ENCODE measurements around the gene FZR1.
"Not testable (repeated sequence)": the region's sequence is repeated elsewhere in the genome, so short reads cannot be mapped to it uniquely, and the experiment has no call there.

FZR1 gene

DNA sequence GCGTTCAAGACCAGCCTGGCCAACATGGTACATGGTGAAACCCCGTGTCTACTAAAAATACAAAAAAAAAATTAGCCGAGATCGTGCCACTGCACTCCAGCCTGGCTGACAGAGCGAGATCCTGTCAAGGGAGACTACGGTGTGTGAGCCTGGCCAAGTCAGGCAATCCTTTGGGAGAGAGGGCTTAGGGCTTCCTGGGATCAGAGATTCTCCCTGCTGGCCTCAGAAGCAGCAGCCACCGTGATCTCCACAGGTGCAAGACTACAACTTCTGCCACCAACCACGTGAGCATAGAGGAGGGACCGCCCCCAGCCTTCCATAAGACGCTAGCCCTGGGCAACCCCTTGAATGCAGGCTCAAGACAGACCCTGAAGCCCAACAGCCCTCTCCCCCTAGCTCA, 43.7 kb downstream of the FZR1 start:
- DNase-seq, result no peak

DNA sequence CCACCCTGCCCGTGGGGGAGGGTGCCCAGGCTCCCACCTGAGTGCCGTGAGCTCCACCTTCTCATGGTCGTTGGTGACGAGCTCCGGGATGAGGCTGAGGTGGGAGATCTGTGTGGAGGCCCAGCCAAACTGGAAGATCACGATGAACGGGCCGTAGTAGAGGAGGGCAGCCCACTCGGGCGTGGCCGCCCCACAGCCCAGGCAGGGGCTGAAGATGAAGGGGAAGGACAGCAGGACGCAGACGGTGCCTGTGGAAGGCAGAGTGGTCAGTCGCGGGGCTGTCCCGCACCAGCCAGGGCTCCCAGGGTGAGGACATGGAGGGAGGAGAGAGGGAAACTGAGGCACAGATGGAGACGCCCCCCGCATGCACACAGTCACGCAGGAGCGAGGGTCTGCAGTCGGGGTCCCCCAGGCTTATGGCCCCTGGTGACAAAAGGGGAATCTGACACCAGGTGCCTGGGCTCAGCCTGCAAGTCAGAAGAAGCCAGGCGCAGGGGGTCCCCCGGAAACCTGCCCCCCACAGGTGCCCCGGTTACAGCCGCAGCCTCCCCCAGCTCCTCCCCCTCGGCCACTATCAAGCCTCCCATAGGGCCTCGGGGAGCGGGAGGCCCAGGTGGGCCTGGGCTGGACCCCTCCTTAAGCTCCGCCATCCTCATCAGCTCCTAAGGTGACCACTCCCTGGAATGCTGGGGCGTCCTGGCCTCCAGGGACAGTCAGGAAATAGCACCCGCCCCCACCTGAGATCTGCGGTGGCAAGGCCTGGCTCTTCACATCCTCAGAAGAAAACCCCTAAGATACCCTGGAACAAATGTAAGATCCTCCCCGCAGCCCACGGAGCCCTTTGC, 45.1 kb downstream of the FZR1 start:
- DNase-seq, result no peak

DNA sequence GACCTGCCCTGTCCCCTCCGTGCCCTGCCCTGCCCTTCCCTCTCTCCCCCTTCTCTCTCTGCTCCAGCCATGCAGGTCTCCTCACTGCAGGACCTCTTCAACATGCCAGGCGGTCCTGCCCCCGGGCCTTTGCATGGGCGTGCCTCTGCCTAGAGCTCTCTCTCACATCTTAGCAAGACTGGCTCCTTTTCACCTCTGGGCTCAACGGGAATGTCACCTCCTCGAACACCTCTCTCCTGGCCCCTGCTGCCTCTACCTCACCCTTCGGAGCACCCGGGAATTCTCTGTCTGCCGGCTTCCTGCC, 45.6 kb downstream of the FZR1 start:
- DNase-seq, result no peak

DNA sequence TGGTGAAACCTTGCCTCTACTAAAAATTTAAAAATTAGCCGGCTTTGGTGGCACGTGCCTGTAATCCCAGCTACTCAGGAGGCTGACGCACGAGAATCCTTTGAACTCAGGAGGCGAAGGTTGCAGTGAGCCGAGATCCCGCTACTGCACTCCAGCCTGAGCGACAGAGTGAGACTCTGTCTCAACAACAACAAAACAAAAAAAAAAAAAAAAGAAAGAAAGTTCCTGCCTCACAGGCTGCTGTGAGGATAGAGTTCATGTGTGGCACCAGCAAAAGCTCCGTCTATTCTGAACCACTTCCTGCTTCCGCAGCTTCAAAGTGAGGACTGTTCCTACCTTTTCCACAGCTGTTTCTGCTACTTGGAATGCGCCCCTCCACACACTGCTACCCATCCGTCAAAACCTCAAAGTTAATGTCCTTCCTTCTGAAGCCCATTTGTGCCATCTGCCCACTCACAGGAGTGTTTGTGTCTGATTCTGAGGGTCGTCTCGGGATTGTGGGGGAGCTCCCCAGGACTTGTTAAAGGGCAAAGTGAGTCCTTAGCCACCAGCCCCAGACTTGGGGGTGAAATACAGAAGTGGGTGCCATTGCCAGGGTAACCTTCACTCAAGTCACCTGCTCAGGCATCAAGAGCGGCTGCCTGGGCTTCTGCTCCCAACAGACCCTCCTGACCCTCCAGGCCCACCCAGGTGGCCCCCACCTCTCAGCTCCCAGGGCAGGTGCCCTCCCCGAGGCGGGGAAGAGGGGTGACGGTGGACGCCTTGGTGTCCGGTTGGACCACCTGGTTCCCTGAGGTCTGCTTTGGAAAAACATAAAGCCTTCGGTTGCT, 48.4 kb downstream of the FZR1 start:
- DNase-seq, result peak; percentile 55

DNA sequence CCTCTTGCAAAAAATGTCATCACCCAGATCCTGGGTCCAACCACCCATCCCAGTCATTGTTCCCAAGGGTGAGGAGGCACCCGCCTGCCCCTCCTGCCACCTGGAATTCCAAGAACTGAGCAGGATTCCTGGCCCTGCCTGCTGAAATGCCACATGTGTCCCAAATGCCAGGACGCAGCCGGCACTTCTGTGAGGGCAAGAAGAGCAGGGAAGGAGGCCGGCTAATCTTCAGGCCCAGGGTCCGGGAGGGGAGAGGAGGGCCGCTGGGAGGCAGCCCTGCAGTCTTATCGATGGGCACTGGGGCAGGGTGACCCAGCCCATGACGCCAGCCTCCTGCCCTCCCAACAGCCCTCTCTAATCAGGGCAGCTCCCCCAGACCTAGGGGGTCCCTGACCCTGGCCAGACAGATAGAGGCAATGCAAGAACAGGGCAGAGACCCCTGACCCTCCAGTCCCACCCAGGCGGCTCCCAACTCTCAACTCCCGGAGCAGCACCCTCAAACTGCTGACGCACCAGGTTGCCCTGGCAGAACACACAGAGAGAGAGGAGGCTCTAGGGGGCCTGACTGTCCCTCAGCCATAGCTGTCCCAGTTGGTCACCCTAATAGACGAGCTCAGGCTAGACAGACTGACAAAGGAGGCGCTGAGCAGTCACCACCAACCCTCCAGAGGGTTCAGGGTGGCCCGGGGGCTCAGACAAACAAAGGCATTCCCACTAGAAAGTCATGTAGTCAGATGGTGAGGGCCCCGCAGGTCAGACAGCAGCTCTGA, 49.7 kb downstream of the FZR1 start:
- no peak for DNase-seq

DNA sequence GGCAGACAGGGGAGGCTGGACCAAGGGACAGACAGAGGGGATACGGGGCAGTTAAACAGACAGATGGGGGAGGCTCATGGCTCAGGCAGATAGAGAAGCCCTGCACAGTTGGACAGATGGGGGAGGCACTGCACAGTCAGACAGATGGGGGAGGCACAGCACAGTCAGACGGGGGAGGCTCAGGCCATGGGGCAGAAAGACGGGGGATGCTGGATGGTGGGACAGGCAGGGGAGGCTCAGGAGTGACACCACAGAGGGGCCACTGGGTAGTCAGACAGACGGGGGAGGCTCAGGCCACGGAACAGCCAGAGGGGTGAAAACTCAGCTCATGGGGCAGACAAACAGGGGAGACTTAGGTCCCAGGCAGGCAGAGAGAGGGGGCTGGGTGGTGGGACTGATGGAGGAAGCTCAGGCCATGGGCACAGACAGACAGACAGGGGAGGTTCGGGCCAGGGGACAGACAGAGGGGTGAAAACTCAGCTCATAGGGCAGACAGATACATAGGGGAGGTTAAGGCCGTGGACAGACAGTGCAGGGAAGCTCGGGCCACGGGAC, 50.4 kb downstream of the FZR1 start:
- no peak for DNase-seq

DNA sequence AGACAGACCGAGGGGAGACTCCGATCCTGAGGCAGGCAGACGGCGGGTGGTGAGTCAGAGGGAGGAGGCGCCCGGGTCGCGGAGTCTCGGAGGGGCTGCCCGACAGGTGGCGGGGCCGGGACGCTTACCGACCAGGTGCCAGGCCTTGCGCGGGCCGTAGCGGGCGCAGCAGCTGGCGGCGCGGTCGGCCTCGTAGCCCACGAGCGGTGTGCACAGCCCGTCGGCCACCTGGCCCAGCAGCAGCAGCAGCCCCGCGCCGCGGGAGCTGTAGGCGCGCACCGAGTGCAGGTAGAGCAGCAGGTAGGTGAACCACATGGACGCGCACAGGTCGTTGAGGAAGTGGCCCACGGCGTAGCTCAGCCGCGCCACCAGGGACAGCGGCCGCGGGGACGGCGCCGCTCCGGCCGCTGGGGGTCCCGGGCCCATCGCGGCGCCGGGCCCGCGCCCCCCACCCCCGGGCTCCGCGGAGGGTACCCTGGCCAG, 50.9 kb downstream of the FZR1 start:
- DNase-seq, result peak; percentile 58

DNA sequence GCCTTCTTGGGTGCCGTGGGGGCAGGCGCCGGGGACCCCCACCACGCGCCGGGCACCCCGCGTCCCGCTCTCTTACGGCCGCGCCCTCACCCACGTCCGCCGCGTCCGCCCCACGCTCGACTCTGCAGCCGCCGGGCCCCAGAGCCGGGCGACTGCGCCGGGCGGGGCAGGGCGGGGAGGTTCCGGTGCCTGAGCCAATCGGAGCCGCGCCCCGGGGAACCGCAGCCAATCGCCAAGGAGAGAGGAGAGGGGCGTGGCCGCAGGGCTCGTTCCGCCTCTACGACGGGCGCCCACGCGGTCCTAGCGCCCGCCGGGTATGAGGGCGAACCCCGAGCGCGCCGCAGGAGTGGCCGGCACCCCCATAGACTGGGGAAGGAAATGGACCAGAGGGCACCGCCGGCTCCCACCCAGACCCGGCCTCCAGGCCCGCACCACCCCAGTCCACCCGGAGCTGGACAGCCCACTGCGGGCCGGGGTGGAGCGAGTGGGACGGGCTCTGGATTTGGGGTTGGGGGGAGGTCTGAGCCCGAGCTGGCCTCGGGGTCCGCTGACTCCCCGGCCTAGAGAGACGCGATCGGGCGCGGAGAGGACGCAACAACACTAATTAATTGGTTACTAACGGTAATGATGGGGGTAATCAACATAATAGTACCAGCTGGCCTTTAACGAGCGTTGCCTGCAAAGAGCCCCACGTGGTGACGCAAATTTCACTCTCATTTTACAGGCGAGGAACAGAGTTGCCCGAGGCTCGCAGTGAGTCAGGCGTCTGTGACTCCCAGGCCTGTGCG, 51.5 kb downstream of the FZR1 start, which contains the start of gene MFSD12:
MFSD12 (minus strand) TSS at position 126 of the 788 bp plus-strand sequence. CDS start 183 bp downstream, outside the sequence.
- DNase-seq, result peak; percentile 98

DNA sequence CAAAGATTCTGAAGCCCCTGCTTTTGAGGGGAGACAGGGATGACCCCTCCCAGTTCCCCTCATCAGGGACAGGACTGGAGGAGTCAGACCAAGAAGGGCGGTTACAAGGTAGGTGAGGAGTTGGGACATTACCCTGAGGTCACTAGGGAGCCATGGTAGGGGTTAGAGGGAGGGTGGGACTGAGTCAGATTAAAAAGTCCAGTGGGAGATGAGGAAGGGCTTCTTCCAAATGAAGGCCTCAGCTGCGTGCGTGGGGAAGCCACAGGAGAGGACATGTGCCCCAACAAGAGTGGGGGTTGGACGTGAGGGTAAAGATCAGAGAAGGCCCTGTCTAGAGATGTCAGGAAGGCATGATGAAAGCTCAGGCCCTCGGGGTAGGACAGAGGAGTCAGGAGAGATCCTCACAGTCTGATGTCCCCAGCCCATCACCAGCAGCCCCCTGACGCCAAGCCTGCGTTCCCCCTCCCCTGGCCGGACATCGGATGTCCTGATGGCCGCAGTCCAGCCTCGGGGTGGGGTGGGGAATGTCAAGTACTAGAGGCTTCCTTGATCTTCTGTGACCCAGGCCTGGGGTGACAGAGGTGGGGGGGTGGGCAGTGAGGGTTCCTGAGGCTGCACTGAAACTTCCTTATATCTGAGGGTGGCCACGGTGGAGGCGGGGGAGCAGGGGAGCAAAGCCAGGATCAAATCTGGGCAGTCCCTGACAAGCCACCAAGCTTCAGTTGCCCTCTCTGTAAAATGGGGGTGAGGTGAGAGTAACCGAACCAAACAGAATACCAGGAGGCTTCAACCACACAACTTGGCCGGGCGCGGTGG, 57.8 kb downstream of the FZR1 start:
- no peak for DNase-seq

DNA sequence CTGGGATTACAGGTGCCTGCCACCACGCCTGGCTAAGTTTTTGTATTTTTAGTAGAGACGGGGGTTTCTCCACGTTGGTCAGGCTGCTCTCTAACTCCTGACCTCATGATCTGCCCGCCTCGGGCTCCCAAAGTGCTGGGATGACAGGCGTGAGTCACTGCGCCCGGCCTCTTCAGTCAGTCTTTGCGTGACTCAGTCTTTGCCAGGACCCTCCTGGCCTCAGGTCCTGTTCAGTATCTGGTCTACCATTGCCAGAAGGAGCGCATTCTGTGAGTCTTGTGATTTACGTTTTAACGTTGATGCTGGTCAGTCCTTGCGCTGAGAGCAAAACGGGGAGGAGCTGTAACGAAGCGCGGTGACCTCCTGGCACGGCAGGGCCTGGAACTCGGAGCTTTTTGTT, 59.0 kb downstream of the FZR1 start:
- DNase-seq, result no peak

DNA sequence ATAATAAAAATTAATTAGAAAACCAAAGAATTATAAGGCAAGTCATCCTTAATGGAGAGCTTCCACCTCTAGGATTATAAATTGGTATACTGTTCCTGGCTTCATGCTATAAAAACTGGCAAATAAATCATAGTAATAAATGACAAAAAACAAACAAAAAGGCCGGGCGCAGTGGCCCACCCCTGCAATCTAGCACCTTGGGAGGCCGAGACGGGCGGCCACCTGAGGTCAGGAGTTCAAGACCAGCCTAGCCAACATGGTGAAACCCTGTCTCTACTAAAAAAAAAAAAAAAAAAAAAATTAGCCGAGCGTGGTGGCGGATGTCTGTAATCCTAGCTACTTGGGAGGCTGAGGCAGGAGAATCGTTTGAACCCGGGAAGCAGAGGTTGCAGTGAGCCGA, 63.9 kb downstream of the FZR1 start:
- DNase-seq, result not testable (repeated sequence)

DNA sequence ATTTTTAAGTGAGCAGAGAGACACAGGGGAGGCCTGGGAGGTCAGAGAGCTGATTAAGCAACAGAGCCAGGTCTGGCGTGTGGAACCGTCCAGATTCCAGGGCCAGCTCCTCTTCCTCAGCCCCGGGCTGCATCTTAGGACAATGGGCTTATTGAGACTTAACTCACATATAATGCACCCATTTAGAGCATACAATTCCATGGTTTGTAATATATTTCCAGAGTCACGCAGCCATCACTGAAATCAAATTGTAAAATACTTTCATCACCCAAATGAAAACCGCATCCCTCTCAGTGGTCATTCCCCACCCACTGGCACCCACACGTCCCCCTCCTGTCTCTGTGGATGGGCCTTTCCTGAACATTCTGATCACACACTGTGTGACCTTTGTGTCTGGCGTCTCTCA, 64.5 kb downstream of the FZR1 start:
- no peak for DNase-seq

DNA sequence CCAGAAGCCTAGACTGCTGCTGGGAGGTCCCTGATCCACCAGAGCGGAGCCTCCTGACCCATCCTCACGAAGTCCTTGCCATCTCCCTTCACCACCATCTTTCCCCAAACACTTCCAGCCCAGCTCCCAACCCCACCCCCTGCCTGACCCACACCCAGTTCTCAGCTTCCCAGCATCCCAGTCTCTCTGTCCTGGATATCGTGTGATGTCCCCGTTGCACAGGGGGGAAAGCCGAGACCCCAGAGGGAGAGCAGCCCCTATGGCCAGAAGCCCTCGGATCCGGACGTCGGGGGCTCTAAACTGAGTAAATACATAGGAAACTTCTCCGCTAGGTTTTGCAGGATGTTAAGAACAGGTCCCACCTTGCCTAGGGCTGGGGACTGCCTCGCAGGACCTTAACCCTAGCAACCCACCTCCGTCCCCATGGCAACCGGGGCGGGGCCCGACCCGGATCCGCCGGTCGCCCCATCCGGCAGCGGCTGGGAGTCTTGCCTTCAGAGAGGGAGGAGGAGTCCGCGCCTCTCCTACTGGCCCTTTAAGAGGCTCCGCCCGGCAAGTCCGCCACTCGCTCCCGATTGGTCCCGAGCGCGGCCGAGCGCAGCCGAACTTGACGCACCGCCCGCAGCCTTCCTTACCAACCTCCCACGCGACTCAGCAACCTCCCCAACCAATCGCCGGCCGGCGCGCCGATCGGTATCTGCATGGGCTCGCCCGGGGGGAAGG, 66.2 kb downstream of the FZR1 start:
- peak; percentile 100 for DNase-seq

DNA sequence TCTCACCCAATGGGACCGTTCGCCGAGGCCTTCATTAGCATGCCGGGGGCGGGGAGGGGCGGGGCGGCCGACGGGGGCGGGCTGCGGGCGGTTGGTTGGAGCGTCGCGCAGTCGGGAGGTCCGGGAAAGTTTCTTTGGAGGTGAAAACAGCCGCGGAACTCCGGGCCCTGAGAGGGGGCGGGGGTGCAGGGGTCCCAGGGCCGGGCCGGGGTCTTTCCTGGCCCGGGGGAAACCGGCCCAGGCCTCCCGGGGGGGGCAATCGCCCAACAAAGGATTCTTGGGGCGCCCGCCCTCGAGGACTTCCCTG, 66.7 kb downstream of the FZR1 start, which contains the start of gene HMG20B:
HMG20B (plus strand) TSS at position 90 of the 307 bp plus-strand sequence. CDS start 366 bp downstream, outside the sequence.
- no peak for DNase-seq

DNA sequence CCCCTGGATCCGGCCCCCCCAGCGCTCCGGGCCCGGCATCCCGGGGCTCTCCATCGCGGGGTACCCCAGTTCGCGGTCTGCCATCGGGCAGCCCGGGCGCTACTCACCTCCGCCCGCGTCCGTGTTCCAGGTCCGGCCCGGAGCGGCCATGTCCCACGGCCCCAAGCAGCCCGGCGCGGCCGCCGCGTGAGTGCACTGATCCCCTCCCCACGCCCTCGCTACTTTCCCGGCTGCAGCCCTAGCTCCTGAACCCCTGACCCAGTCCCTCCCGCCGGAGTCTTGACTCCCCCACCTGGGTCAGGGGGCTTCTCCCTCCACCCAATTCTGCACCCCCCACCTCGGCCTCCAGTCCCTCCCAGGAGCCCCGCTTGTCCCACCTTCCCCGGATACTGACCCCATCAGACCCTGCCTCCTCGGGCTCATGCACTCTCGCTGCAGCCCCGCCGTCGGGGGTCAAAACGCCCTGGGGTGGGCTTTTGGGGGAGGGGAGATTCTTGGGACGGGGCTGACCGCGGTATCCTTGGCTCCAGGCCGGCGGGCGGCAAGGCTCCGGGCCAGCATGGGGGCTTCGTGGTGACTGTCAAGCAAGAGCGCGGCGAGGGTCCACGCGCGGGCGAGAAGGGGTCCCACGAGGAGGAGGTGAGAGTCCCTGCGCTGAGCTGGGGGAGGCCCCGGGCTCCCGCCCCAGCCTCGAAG, 67.2 kb downstream of the FZR1 start:
- peak; percentile 57 for DNase-seq

DNA sequence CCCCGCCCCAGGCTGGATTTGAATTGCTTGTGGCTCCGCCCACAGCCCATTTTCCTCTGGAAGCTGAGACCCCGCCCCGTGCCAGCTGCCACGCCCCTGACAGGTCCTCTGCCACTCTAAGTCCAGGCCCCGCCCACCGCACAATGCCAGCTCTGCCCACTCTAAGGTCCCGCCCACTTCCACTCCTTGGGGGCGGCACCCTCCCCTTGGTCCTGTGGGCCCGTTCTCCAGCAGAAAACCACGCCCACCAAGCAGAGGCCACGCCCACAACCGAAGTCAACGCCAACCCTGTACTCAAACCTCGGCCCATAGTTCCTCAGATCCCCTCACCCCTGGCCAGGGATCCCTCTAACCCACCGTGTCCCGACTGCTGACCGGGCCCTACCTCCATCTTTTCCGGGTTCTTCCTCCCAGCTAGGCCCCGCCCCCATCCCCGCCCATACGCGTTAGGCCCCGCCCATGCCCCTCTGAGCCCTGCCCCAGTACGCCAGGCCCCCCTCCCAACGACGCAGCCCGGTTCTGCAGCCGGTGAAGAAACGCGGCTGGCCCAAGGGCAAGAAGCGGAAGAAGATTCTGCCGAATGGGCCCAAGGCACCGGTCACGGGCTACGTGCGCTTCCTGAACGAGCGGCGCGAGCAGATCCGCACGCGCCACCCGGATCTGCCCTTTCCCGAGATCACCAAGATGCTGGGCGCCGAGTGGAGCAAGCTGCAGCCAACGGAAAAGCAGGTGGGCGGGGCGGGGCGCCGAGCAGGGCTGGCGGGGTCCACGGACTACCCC, 67.9 kb downstream of the FZR1 start:
- peak; percentile 99 for DNase-seq

DNA sequence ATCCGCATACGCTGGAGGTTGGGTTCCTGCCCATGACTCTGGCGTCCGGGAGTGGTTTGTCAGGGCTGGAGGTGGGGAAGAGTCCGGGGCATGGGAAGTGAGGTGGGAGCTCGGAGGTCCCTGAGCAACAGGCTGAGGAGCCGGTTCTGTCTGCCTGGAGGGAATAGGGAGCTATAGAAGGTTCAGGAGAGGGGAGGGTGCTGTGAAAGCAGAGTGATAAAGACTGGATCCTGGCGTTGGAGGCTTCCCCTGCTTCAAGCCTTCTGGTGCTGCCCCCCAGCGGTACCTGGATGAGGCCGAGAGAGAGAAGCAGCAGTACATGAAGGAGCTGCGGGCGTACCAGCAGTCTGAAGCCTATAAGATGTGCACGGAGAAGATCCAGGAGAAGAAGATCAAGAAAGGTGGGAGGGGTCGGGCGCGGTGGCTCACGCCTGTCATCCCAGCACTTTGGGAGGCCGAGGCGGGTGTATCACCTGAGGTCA, 69.2 kb downstream of the FZR1 start:
- DNase-seq, result peak; percentile 49

DNA sequence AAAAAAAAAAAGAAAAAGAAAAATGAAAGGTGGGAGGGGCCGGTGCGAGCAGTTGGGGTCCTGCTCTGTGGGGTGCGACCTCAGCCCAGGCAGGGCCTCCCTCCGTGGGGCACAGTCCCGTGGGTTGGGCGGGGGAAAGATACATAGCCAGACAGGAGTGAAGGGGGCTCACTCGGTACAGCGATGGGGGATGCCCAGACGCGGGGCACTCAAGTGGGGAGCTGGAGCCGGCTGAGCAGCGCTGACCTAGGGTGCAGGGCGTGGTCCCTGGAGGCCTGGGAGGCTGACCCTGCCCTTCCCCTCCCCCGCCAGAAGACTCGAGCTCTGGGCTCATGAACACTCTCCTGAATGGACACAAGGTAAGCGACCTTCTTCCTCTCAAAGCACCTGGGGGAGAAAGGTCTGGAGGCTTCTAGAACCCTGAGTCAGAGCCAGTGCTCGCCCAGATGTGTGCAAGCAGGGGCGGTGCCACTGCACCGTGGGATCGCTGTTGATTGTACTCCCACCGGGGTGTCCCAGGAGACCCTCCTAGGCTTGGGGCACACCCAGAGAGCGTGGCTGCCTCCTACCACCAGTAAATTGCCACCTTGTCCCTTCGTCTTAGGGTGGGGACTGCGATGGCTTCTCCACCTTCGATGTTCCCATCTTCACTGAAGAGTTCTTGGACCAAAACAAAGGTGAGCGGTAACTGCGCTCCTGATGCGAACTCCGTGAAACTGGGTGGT, 70.0 kb downstream of the FZR1 start:
- DNase-seq, result no peak
